HepG2 (cell line): ENCODE measurements around the gene EEF1AKMT3. TPM values are rescaled to one million over a fixed set of nuclear protein-coding genes. Genes with fewer than 3 reads are reported as not detected.
A peak's percentile ranks its signal among the peaks of the same experiment; 100 is the strongest.

Experiments used
- BRCA1 ChIP-seq: sonication (generic); formaldehyde crosslinking; IDR thresholded peaks from 2 replicates; pipeline ENCODE4 v1.4.0; 2020; ENCODE audit warnings: missing genetic modification reagents
- FOXA3 ChIP-seq: IDR thresholded peaks from 2 replicates; pipeline ENCODE4 v1.6.1; 2016; ENCODE audit warnings: missing genetic modification reagents, missing compliant biosample characterization
- JUND ChIP-seq: sonication (generic); formaldehyde crosslinking; IDR thresholded peaks from 2 replicates; pipeline ENCODE4 v1.8.0; 2022; ENCODE audit warnings: mild to moderate bottlenecking, missing genetic modification reagents
- KLF9 ChIP-seq: IDR thresholded peaks from 2 replicates; pipeline ENCODE4 v1.6.1; 2016; ENCODE audit warnings: low read depth
- MTA3 ChIP-seq: sonication (generic); formaldehyde crosslinking; IDR thresholded peaks from 2 replicates; pipeline ENCODE4 v1.4.0; 2020; ENCODE audit warnings: missing genetic modification reagents
- MTERF4 ChIP-seq: sonication (generic); formaldehyde crosslinking; IDR thresholded peaks from 2 replicates; pipeline ENCODE4 v1.8.0; 2023; ENCODE audit warnings: mild to moderate bottlenecking, missing genetic modification reagents
- MYC ChIP-seq: sonication (generic); formaldehyde crosslinking; IDR thresholded peaks from 2 replicates; pipeline ENCODE4 v1.9.0; 2021; ENCODE audit warnings: missing genetic modification reagents, borderline replicate concordance
- SMYD3 ChIP-seq: sonication (generic); formaldehyde crosslinking; IDR thresholded peaks from 2 replicates; pipeline ENCODE4 v1.8.1; 2023; ENCODE audit warnings: mild to moderate bottlenecking, missing genetic modification reagents
- SRSF1 ChIP-seq: fragments of 200-400 bp; formaldehyde crosslinking; optimal IDR thresholded peaks from 2 replicates; pipeline ENCODE3; 2017; ENCODE audit warnings: mild to moderate bottlenecking, low read depth, low read length, moderate library complexity
- TOPORS ChIP-seq: sonication (generic); formaldehyde crosslinking; IDR thresholded peaks from 2 replicates; pipeline ENCODE4 v1.8.0; 2023; ENCODE audit warnings: mild to moderate bottlenecking, missing genetic modification reagents
- ZBTB1 ChIP-seq: sonication (generic); formaldehyde crosslinking; IDR thresholded peaks from 2 replicates; pipeline ENCODE4 v1.4.0; 2020; ENCODE audit warnings: missing genetic modification reagents, borderline replicate concordance
- ZFX ChIP-seq: sonication (generic); formaldehyde crosslinking; IDR thresholded peaks from 2 replicates; pipeline ENCODE4 v1.4.0; 2020; ENCODE audit warnings: mild to moderate bottlenecking, low read depth, missing genetic modification reagents, moderate library complexity
- ZNF10 ChIP-seq: sonication (generic); formaldehyde crosslinking; IDR thresholded peaks from 2 replicates; pipeline ENCODE4 v1.4.0; 2020; ENCODE audit warnings: mild to moderate bottlenecking, low read depth, missing genetic modification reagents, borderline replicate concordance
- ZNF143 ChIP-seq: sonication (generic); formaldehyde crosslinking; IDR thresholded peaks from 2 replicates; pipeline ENCODE4 v1.4.0; 2020; ENCODE audit warnings: missing genetic modification reagents
- ZNF224 ChIP-seq: sonication (generic); formaldehyde crosslinking; IDR thresholded peaks from 2 replicates; pipeline ENCODE4 v1.5.0; 2020; ENCODE audit warnings: mild to moderate bottlenecking, missing genetic modification reagents
- ZNF333 ChIP-seq: sonication (generic); formaldehyde crosslinking; IDR thresholded peaks from 2 replicates; pipeline ENCODE4 v1.4.0; 2020; ENCODE audit warnings: mild to moderate bottlenecking, missing genetic modification reagents, borderline replicate concordance
- ZNF556 ChIP-seq: sonication (generic); formaldehyde crosslinking; IDR thresholded peaks from 2 replicates; pipeline ENCODE4 v1.4.0; 2020; ENCODE audit warnings: mild to moderate bottlenecking, missing genetic modification reagents, borderline replicate concordance
- ZNF567 ChIP-seq: sonication (generic); formaldehyde crosslinking; IDR thresholded peaks from 2 replicates; pipeline ENCODE4 v1.8.1; 2023; ENCODE audit warnings: mild to moderate bottlenecking, missing genetic modification reagents, borderline replicate concordance
- ZNF749 ChIP-seq: sonication (generic); formaldehyde crosslinking; IDR thresholded peaks from 2 replicates; pipeline ENCODE4 v1.8.0; 2022; ENCODE audit warnings: mild to moderate bottlenecking, missing genetic modification reagents, moderate library complexity, borderline replicate concordance
- ZNF766 ChIP-seq: sonication (generic); formaldehyde crosslinking; IDR thresholded peaks from 2 replicates; pipeline ENCODE4 v1.5.0; 2020; ENCODE audit warnings: missing genetic modification reagents, borderline replicate concordance
- ZNF788 ChIP-seq: sonication (generic); formaldehyde crosslinking; IDR thresholded peaks from 2 replicates; pipeline ENCODE4 v1.5.0; 2020; ENCODE audit warnings: mild to moderate bottlenecking, missing genetic modification reagents, borderline replicate concordance
- ZNF878 ChIP-seq: sonication (generic); formaldehyde crosslinking; IDR thresholded peaks from 2 replicates; pipeline ENCODE4 v1.8.1; 2023; ENCODE audit warnings: mild to moderate bottlenecking, missing genetic modification reagents, moderate library complexity
- polyA plus RNA-seq, 8 experiments: library from polyadenylated mRNA; depleted of rRNA in 3 of 8; stranded (reverse) in 7 of 8; unstranded in 1 of 8; fragments of >200 nt; fragmentation: Illumina TruSeq in 4 of 8; extraction: Trizol in 4 of 8; gene quantifications; 2 replicates each; pipeline versions ENCODE4 v1.2.1 to v1.2.3, GENCODE V29; 2011 to 2016; ENCODE audit warnings: low read depth in 4 of 8, missing spikeins in 1 of 8, mixed read lengths in 1 of 8; ENCODE audit not compliant: insufficient read depth in 1 of 8
- total RNA-seq, 5 experiments: library from RNA; depleted of rRNA; stranded (reverse); fragments of >200 nt; fragmentation: Illumina TruSeq; extraction: Trizol; gene quantifications; 2 replicates each; pipeline ENCODE4 v1.2.3, GENCODE V29; 2016; ENCODE audit warnings: low read depth in 1 of 5
- TF ChIP-seq, protein P1 (sequence below): IDR thresholded peaks from 2 replicates; pipeline ENCODE4 v1.6.1; 2016; ENCODE audit warnings: mild to moderate bottlenecking, missing biosample characterization, missing genetic modification reagents
- TF ChIP-seq, protein P2 (sequence below): sonication (generic); formaldehyde crosslinking; IDR thresholded peaks from 2 replicates; pipeline ENCODE4 v1.5.1; 2020; ENCODE audit warnings: missing genetic modification reagents, mild to moderate bottlenecking, borderline replicate concordance
- TF ChIP-seq, protein P3 (sequence below): sonication (generic); formaldehyde crosslinking; conservative IDR thresholded peaks from 2 replicates; pipeline ENCODE4 v1.8.0; 2022; ENCODE audit warnings: mild to moderate bottlenecking, moderate library complexity, missing genetic modification reagents

Gene EEF1AKMT3
- total and polyA plus RNA-seq, 2 of the 13 experiments (the other 11 are each of a cell fraction or from before 2014, with no cell fraction given): 4.7 to 11.4 TPM

- TF ChIP-seq ZNF556: peak; percentile 96
- peak; percentile 91; the same call in 1 of the 2 replicates for TF ChIP-seq ZNF749 (CRISPR knock-in tag)
- TF ChIP-seq MTA3 (CRISPR knock-in tag): no peak
- no peak for TF ChIP-seq BRCA1 (CRISPR knock-in tag)
- TF ChIP-seq, protein P1, sequence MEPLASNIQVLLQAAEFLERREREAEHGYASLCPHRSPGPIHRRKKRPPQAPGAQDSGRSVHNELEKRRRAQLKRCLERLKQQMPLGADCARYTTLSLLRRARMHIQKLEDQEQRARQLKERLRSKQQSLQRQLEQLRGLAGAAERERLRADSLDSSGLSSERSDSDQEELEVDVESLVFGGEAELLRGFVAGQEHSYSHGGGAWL (CRISPR knock-in tag): peak; percentile 93
- TF ChIP-seq FOXA3: peak; percentile 67; the same call in 1 of the 2 replicates
- 0 out of 2 replicates have a peak, but pooled peaks have one; percentile 30 for TF ChIP-seq ZNF143 (CRISPR knock-in tag)
- peak; percentile 94 for TF ChIP-seq ZFX (CRISPR knock-in tag)
- peak; percentile 5; the same call in 1 of the 2 replicates for TF ChIP-seq ZNF878 (CRISPR knock-in tag)
- peak; percentile 57; the same call in 1 of the 2 replicates for TF ChIP-seq SMYD3
- no peak for TF ChIP-seq ZBTB1 (CRISPR knock-in tag)
- TF ChIP-seq ZNF766 (CRISPR knock-in tag): peak; percentile 92; the same call in 1 of the 2 replicates
- peak; percentile 45; the same call in 1 of the 2 replicates for TF ChIP-seq JUND (CRISPR knock-in tag)
- TF ChIP-seq SRSF1: peak; percentile 95
- TF ChIP-seq ZNF788 (CRISPR knock-in tag): peak; percentile 98
- peak; percentile 50; the same call in 1 of the 2 replicates for TF ChIP-seq TOPORS (CRISPR knock-in tag)
- TF ChIP-seq MYC (CRISPR knock-in tag): peak; percentile 98
- peak; percentile 87; the same call in 1 of the 2 replicates for TF ChIP-seq MTERF4 (CRISPR knock-in tag)
- TF ChIP-seq ZNF224 (CRISPR knock-in tag): no peak
- TF ChIP-seq ZNF567 (CRISPR knock-in tag): peak; percentile 31; the same call in 1 of the 2 replicates
- TF ChIP-seq, protein P2, sequence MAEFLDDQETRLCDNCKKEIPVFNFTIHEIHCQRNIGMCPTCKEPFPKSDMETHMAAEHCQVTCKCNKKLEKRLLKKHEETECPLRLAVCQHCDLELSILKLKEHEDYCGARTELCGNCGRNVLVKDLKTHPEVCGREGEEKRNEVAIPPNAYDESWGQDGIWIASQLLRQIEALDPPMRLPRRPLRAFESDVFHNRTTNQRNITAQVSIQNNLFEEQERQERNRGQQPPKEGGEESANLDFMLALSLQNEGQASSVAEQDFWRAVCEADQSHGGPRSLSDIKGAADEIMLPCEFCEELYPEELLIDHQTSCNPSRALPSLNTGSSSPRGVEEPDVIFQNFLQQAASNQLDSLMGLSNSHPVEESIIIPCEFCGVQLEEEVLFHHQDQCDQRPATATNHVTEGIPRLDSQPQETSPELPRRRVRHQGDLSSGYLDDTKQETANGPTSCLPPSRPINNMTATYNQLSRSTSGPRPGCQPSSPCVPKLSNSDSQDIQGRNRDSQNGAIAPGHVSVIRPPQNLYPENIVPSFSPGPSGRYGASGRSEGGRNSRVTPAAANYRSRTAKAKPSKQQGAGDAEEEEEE (CRISPR knock-in tag): no peak; the same call in 1 of the 2 replicates
- TF ChIP-seq, protein P3, sequence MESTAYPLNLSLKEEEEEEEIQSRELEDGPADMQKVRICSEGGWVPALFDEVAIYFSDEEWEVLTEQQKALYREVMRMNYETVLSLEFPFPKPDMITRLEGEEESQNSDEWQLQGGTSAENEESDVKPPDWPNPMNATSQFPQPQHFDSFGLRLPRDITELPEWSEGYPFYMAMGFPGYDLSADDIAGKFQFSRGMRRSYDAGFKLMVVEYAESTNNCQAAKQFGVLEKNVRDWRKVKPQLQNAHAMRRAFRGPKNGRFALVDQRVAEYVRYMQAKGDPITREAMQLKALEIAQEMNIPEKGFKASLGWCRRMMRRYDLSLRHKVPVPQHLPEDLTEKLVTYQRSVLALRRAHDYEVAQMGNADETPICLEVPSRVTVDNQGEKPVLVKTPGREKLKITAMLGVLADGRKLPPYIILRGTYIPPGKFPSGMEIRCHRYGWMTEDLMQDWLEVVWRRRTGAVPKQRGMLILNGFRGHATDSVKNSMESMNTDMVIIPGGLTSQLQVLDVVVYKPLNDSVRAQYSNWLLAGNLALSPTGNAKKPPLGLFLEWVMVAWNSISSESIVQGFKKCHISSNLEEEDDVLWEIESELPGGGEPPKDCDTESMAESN (CRISPR knock-in tag): peak; percentile 97
- no peak for TF ChIP-seq ZNF10 (CRISPR knock-in tag)
- TF ChIP-seq KLF9 (CRISPR knock-in tag): peak; percentile 36; the same call in 1 of the 2 replicates
- TF ChIP-seq ZNF333 (CRISPR knock-in tag): peak; percentile 42; the same call in 1 of the 2 replicates
Observed at GRCh38 chr12:57751788-57752667, 20.4 kb upstream of the EEF1AKMT3 start, which contains the start of gene CDK4 (continued).
